DOHH2 (cell line): ENCODE data around the gene GSG1L.

Source experiments
- H3F3A ChIP-seq: fragments of 200-600 bp; sonication (generic), shearing (Covaris generic); 2 replicates; pipeline ENCODE4 v1.6.0; 2016; ENCODE audit warnings: antibody characterized with exemption, mild to moderate bottlenecking; ENCODE audit not compliant: control insufficient read depth, insufficient read depth
- H3K27ac ChIP-seq: fragments of 200-600 bp; sonication (generic); 2 replicates; pipeline ENCODE4 v1.5.1; 2014; ENCODE audit warnings: low read depth, mild to moderate bottlenecking, low read length, moderate library complexity
- H3K27me3 ChIP-seq: fragments of 200-600 bp; sonication (generic); 2 replicates; pipeline ENCODE4 v1.6.1; 2014; ENCODE audit warnings: mild to moderate bottlenecking, low read length, mixed read lengths; ENCODE audit not compliant: control insufficient read depth
- H3K36me3 ChIP-seq: fragments of 200-600 bp; sonication (generic); 2 replicates; pipeline ENCODE4 v1.6.1; 2014; ENCODE audit warnings: mild to moderate bottlenecking, low read length, moderate library complexity, mixed read lengths; ENCODE audit not compliant: control insufficient read depth
- H3K4me1 ChIP-seq: fragments of 200-600 bp; sonication (generic); 2 replicates; pipeline ENCODE4 v1.6.1; 2014; ENCODE audit warnings: mild to moderate bottlenecking, low read length, mixed read lengths; ENCODE audit not compliant: control insufficient read depth
- H3K4me2 ChIP-seq: fragments of 200-600 bp; sonication (generic); 2 replicates; pipeline ENCODE4 v1.6.0; 2014; ENCODE audit warnings: mild to moderate bottlenecking, low read length, moderate library complexity
- H3K4me3 ChIP-seq: fragments of 200-600 bp; sonication (generic); 2 replicates; pipeline ENCODE4 v1.5.1; 2014; ENCODE audit warnings: mild to moderate bottlenecking, low read length, mixed read lengths
- H3K79me2 ChIP-seq: fragments of 200-600 bp; sonication (generic); 2 replicates; pipeline ENCODE4 v1.6.1; 2014; ENCODE audit warnings: mild to moderate bottlenecking, low read length, mixed read lengths; ENCODE audit not compliant: control insufficient read depth
- H3K9me2 ChIP-seq: fragments of 200-600 bp; sonication (generic); replicated peaks from 2 replicates; pipeline ENCODE4 v1.6.1; 2014; ENCODE audit warnings: mild to moderate bottlenecking, low read length, mixed read lengths; ENCODE audit not compliant: control insufficient read depth
- H3K9me3 ChIP-seq: fragments of 200-600 bp; sonication (generic); 2 replicates; pipeline ENCODE4 v1.6.1; 2014; ENCODE audit warnings: antibody characterized with exemption, low read length, mixed read lengths; ENCODE audit not compliant: control insufficient read depth, insufficient read depth
- H4K20me1 ChIP-seq: fragments of 200-600 bp; sonication (generic); 2 replicates; pipeline ENCODE4 v1.6.0; 2014; ENCODE audit warnings: low read depth, mild to moderate bottlenecking, antibody characterized with exemption, low read length, moderate library complexity; ENCODE audit not compliant: control insufficient read depth, insufficient read depth
- EZH2phosphoT487 ChIP-seq: fragments of 200-600 bp; sonication (generic); IDR thresholded peaks from 2 replicates; pipeline ENCODE4 v1.6.1; 2017; ENCODE audit warnings: borderline replicate concordance, mild to moderate bottlenecking, antibody characterized with exemption, low read length, moderate library complexity, mixed read lengths
- TF ChIP-seq, protein P1 (sequence below): fragments of 200-600 bp; sonication (generic); IDR thresholded peaks from one replicate; pipeline ENCODE4 v1.5.1; 2014; ENCODE audit warnings: antibody characterized with exemption, mild to moderate bottlenecking, low read depth, low read length; ENCODE audit not compliant: poor library complexity, severe bottlenecking

Gene GSG1L

DNA sequence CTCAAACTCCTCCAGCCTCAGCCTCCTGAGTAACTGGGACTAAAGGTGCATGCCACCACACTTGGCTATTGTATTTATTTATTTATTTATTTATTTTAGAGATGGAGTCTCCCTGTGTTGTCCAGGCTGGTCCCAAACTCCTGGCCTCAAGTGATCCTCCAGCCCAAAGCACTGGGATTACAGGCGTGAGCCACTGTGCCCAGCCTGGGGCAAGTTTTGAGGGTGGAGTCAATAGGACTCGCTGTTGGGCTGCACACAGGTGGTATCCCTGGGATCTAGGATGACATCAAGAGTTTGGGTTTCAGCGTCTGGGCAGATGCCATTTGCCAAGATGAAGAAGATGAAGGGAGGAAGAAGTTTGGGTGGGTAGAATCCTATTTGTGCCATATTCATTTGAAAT, 213.9 kb downstream of the GSG1L start:
- no peaks in the 10 kb centered on the region for H4K20me1 ChIP-seq
- H3K36me3 ChIP-seq: no peaks in the 10 kb centered on the region
- no peak overlapping the region for H3K4me3 ChIP-seq
- no peaks in the 10 kb centered on the region for H3K4me1 ChIP-seq
- TF ChIP-seq, protein P1, sequence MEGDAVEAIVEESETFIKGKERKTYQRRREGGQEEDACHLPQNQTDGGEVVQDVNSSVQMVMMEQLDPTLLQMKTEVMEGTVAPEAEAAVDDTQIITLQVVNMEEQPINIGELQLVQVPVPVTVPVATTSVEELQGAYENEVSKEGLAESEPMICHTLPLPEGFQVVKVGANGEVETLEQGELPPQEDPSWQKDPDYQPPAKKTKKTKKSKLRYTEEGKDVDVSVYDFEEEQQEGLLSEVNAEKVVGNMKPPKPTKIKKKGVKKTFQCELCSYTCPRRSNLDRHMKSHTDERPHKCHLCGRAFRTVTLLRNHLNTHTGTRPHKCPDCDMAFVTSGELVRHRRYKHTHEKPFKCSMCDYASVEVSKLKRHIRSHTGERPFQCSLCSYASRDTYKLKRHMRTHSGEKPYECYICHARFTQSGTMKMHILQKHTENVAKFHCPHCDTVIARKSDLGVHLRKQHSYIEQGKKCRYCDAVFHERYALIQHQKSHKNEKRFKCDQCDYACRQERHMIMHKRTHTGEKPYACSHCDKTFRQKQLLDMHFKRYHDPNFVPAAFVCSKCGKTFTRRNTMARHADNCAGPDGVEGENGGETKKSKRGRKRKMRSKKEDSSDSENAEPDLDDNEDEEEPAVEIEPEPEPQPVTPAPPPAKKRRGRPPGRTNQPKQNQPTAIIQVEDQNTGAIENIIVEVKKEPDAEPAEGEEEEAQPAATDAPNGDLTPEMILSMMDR: no peak
- no peak for TF ChIP-seq EZH2phosphoT487
- no peaks in the 10 kb centered on the region for H3K9me2 ChIP-seq
- H3K27ac ChIP-seq: no peak overlapping the region
- H3K27me3 ChIP-seq: no peaks in the 10 kb centered on the region
- no peaks in the 10 kb centered on the region for H3K9me3 ChIP-seq
- no peaks in the 10 kb centered on the region for H3F3A ChIP-seq
- H3K79me2 ChIP-seq: no peaks in the 10 kb centered on the region
- no peak overlapping the region for H3K4me2 ChIP-seq

DNA sequence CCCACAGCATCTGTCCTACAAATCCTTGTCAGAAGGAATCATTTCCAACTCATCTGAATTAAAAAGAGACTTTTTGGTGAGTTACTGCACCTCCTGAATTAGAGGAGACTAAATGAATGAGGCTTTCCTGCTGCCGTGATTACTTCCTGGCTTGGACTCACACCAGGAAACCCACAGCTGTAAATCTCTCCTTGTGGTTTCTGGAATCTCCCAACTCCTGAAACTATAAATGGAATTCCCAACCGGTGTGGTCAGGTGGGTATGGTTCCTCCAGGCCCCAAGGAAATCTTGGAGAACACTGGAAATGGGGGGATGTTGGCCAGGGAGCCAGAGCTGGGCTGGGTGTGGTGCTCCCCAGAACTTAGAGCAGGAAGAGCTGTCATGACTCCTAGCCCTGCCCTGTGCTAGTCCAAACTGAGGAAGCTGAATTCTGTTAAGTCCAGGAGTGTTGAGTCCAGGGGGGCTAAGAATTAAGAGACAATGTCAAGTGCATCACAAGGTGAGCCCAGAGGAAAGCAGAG, 216.4 kb downstream of the GSG1L start:
- no peak for TF ChIP-seq EZH2phosphoT487
- TF ChIP-seq, protein P1: no peak
- no peaks in the 10 kb centered on the region for H3K27me3 ChIP-seq
- H3K27ac ChIP-seq: no peak overlapping the region

DNA sequence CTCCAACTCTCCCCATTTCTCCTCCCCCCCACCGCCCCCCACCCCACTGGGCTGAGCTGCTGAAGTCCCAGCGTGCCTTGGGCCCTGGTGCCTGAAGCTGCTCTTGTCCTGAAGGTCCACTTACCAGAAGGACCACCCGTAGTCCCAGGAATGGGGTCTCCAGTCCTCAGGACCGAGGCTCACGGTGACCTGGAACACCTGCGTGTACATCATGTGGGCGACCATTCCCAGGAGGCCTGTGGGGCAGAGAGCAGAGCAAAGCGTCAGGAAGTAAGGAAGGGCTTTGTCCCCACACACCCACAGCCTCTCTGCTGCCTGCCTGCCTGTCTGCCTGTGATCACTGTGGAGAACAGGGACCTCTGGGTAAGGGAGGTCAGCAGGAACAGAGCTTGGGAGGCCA, 218.7 kb downstream of the GSG1L start:
- no peaks in the 10 kb centered on the region for H3F3A ChIP-seq
- H3K4me1 ChIP-seq: no peaks in the 10 kb centered on the region
- H3K27ac ChIP-seq: no peak overlapping the region
- no peak overlapping the region for H3K4me3 ChIP-seq
- H3K27me3 ChIP-seq: no peaks in the 10 kb centered on the region
- H3K9me2 ChIP-seq: no peaks in the 10 kb centered on the region
- H4K20me1 ChIP-seq: no peaks in the 10 kb centered on the region
- no peaks in the 10 kb centered on the region for H3K9me3 ChIP-seq
- no peak overlapping the region for H3K4me2 ChIP-seq
- no peaks in the 10 kb centered on the region for H3K36me3 ChIP-seq
- H3K79me2 ChIP-seq: no peaks in the 10 kb centered on the region
- TF ChIP-seq EZH2phosphoT487: no peak
- TF ChIP-seq, protein P1: no peak

More for the DNA sequence above, 216.4 kb downstream of the GSG1L start:
- H3K4me1 ChIP-seq: no peaks in the 10 kb centered on the region
- H4K20me1 ChIP-seq: no peaks in the 10 kb centered on the region
- H3K36me3 ChIP-seq: no peaks in the 10 kb centered on the region
- no peaks in the 10 kb centered on the region for H3K79me2 ChIP-seq
- H3K9me2 ChIP-seq: no peaks in the 10 kb centered on the region
- H3K9me3 ChIP-seq: no peaks in the 10 kb centered on the region
- no peaks in the 10 kb centered on the region for H3F3A ChIP-seq
- H3K4me3 ChIP-seq: no peak overlapping the region
- H3K4me2 ChIP-seq: no peak overlapping the region
